NT2/D1 (cell line): ENCODE measurements around the gene COTL1.

ENCODE experiments used
- DNase-seq: peaks from one replicate; pipeline ENCODE4 v3.0.0-alpha.2; 2011; ENCODE audit warnings: low read depth, low spot score
- H3K27me3 ChIP-seq: 2 replicates; pipeline ENCODE4 v1.6.0; 2011; ENCODE audit warnings: mild to moderate bottlenecking; ENCODE audit not compliant: insufficient read length, insufficient read depth
- H3K36me3 ChIP-seq: 2 replicates; pipeline ENCODE4 v1.6.1; 2011; ENCODE audit warnings: mild to moderate bottlenecking, low read length, mixed read lengths; ENCODE audit not compliant: insufficient read depth, insufficient read length
- H3K4me1 ChIP-seq: 2 replicates; pipeline ENCODE4 v1.5.1; 2011; ENCODE audit not compliant: insufficient read depth, insufficient read length
- H3K4me3 ChIP-seq: 2 replicates; pipeline ENCODE4 v1.5.1; 2011; ENCODE audit warnings: low read depth; ENCODE audit not compliant: insufficient read length
- H3K9ac ChIP-seq: 2 replicates; pipeline ENCODE4 v1.6.0; 2011; ENCODE audit warnings: low read depth; ENCODE audit not compliant: insufficient read length
- H3K9me3 ChIP-seq: 2 replicates; pipeline ENCODE4 v1.5.1; 2011; ENCODE audit warnings: mild to moderate bottlenecking, low read length; ENCODE audit not compliant: insufficient read depth
- SUZ12 ChIP-seq: IDR thresholded peaks from 2 replicates; pipeline ENCODE4 v1.6.1; 2011; ENCODE audit not compliant: insufficient read length, insufficient read depth; ENCODE audit errors: extremely low read depth
- YY1 ChIP-seq: IDR thresholded peaks from 2 replicates; pipeline ENCODE4 v1.6.1; 2011; ENCODE audit not compliant: insufficient read length, insufficient read depth
- ZNF274 ChIP-seq: IDR thresholded peaks from 2 replicates; pipeline ENCODE4 v1.6.1; 2011; ENCODE audit warnings: mild to moderate bottlenecking, low read depth, low read length

The COTL1 gene

GRCh38 chr16:84599521-84600202, 18.2 kb downstream of the COTL1 start:
- no peaks in the 10 kb centered on the region for H3K27me3 ChIP-seq
- H3K9me3 ChIP-seq, result no peaks in the 10 kb centered on the region
- DNase-seq, result peak; percentile 92
- no peak overlapping the region for H3K4me3 ChIP-seq
- TF ChIP-seq SUZ12 (no peak), ZNF274 (no peak), YY1 (no peak)
- H3K9ac ChIP-seq, result peak overlapping the region; percentile 57
- peaks cover 56% of the 10 kb centered on the region for H3K4me1 ChIP-seq
- peaks cover 44% of the 10 kb centered on the region for H3K36me3 ChIP-seq

- no peaks in the 10 kb centered on the region for H3K27me3 ChIP-seq
- DNase-seq, result no peak
- peaks cover 55% of the 10 kb centered on the region for H3K36me3 ChIP-seq
- peaks cover 51% of the 10 kb centered on the region for H3K4me1 ChIP-seq
- no peak overlapping the region for H3K4me3 ChIP-seq
- no peak for TF ChIP-seq ZNF274
- TF ChIP-seq YY1, result no peak
- no peak for TF ChIP-seq SUZ12
- H3K9ac ChIP-seq, result no peak overlapping the region
- H3K9me3 ChIP-seq, result no peaks in the 10 kb centered on the region
These were observed 19.5 kb downstream of the COTL1 start for GRCh38 chr16:84598360-84598759.

- peaks cover 47% of the 10 kb centered on the region for H3K4me1 ChIP-seq
- H3K9ac ChIP-seq, result no peak overlapping the region
- peaks cover 58% of the 10 kb centered on the region for H3K36me3 ChIP-seq
- DNase-seq, result no peak
- TF ChIP-seq ZNF274, result no peak
- TF ChIP-seq YY1, result no peak
- no peak for TF ChIP-seq SUZ12
- H3K27me3 ChIP-seq, result no peaks in the 10 kb centered on the region
- H3K9me3 ChIP-seq, result no peaks in the 10 kb centered on the region
- no peak overlapping the region for H3K4me3 ChIP-seq
These were observed 19.9 kb downstream of the COTL1 start for GRCh38 chr16:84597931-84598351.

- Histone ChIP-seq H3K36me3 (peaks cover 62% of the 10 kb centered on the region), H3K9me3 (no peaks in the 10 kb centered on the region), H3K4me1 (peaks cover 44% of the 10 kb centered on the region), H3K27me3 (no peaks in the 10 kb centered on the region), H3K9ac (no peak overlapping the region), H3K4me3 (no peak overlapping the region)
- no peak for TF ChIP-seq SUZ12
- TF ChIP-seq YY1, result no peak
- TF ChIP-seq ZNF274, result no peak
- DNase-seq, result no peak
These were observed 20.4 kb downstream of the COTL1 start for GRCh38 chr16:84597528-84597896.

GRCh38 chr16:84596801-84597527, 20.9 kb downstream of the COTL1 start:
- H3K4me1 ChIP-seq, result peaks cover 45% of the 10 kb centered on the region
- no peak overlapping the region for H3K9ac ChIP-seq
- H3K27me3 ChIP-seq, result no peaks in the 10 kb centered on the region
- no peak overlapping the region for H3K4me3 ChIP-seq
- TF ChIP-seq SUZ12 (no peak), YY1 (no peak), ZNF274 (no peak)
- no peak for DNase-seq
- peaks cover 68% of the 10 kb centered on the region for H3K36me3 ChIP-seq
- no peaks in the 10 kb centered on the region for H3K9me3 ChIP-seq

GRCh38 chr16:84596161-84596560, 21.7 kb downstream of the COTL1 start:
- H3K9ac ChIP-seq, result no peak overlapping the region
- H3K9me3 ChIP-seq, result no peaks in the 10 kb centered on the region
- no peak for DNase-seq
- TF ChIP-seq YY1 (no peak), ZNF274 (no peak), SUZ12 (no peak)
- no peak overlapping the region for H3K4me3 ChIP-seq
- H3K27me3 ChIP-seq, result no peaks in the 10 kb centered on the region
- peaks cover 43% of the 10 kb centered on the region for H3K4me1 ChIP-seq
- peaks cover 71% of the 10 kb centered on the region for H3K36me3 ChIP-seq

- TF ChIP-seq SUZ12 (no peak), YY1 (no peak), ZNF274 (no peak)
- H3K9me3 ChIP-seq, result no peaks in the 10 kb centered on the region
- no peak for DNase-seq
- no peak overlapping the region for H3K9ac ChIP-seq
- no peak overlapping the region for H3K4me3 ChIP-seq
- H3K4me1 ChIP-seq, result peaks cover 34% of the 10 kb centered on the region
- H3K27me3 ChIP-seq, result no peaks in the 10 kb centered on the region
- H3K36me3 ChIP-seq, result peaks cover 72% of the 10 kb centered on the region
These were observed 22.8 kb downstream of the COTL1 start for GRCh38 chr16:84595052-84595481.
